PC-9 (cell line): ENCODE data around the gene FBXO48. TPM values are rescaled to one million over a fixed set of nuclear protein-coding genes. Genes with fewer than 3 reads are reported as not detected.
A peak's percentile ranks its signal among the peaks of the same experiment; 100 is the strongest.

Source experiments
- BruUV-seq: library from RNA; stranded (reverse); fragments of 400-500 nt; replicated peaks from 2 replicates; lab custom pipeline; 2021; lab: Mats Ljungman, UMichigan
- CTCF ChIA-PET: fragments of 300-600 bp; sonication (Branson Sonifier 250); formaldehyde crosslinking; loops from one replicate; lab custom pipeline; 2022; ENCODE audit warnings: antibody characterized with exemption; lab: Charles Lee
- POLR2A ChIA-PET: fragments of 300-600 bp; sonication (Branson Sonifier 250); formaldehyde crosslinking; loops from one replicate; lab custom pipeline; 2022; ENCODE audit warnings: antibody characterized with exemption; ENCODE audit not compliant: unreplicated experiment; lab: Charles Lee
- DNase-seq, 2 experiments: peaks; one replicate each; pipeline versions ENCODE4 v3.0.0 to v3.0.0-alpha.2; 2015 to 2022; ENCODE audit warnings: mixed read lengths in 1 of 2
- H2AFZ ChIP-seq: fragments of 200-600 bp; sonication (generic); 2 replicates; pipeline ENCODE4 v1.8.1; 2017; ENCODE audit warnings: antibody characterized with exemption
- H3F3A ChIP-seq: fragments of 200-600 bp; sonication (generic); 2 replicates; pipeline ENCODE4 v1.8.1; 2017; ENCODE audit warnings: antibody characterized with exemption, mild to moderate bottlenecking, low read depth; ENCODE audit not compliant: insufficient read depth
- H3K27ac ChIP-seq: fragments of 200-600 bp; sonication (generic); 2 replicates; pipeline ENCODE4 v1.6.1; 2016; ENCODE audit warnings: mixed run types
- H3K27me3 ChIP-seq: fragments of 200-600 bp; sonication (generic); 2 replicates; pipeline ENCODE4 v1.6.1; 2016; ENCODE audit warnings: low read depth, mixed run types; ENCODE audit not compliant: insufficient read depth
- H3K36me3 ChIP-seq: fragments of 200-600 bp; sonication (generic); 2 replicates; pipeline ENCODE4 v1.6.1; 2016; ENCODE audit warnings: low read depth, mixed run types
- H3K4me1 ChIP-seq: fragments of 200-600 bp; sonication (generic); replicated peaks from 2 replicates; pipeline ENCODE4 v1.6.1; 2016; ENCODE audit warnings: mixed run types; ENCODE audit not compliant: insufficient read depth
- H3K4me2 ChIP-seq: fragments of 200-600 bp; sonication (generic); 2 replicates; pipeline ENCODE4 v1.6.1; 2017; ENCODE audit warnings: mixed run types
- H3K4me3 ChIP-seq: fragments of 200-600 bp; sonication (generic); 2 replicates; pipeline ENCODE4 v1.6.1; 2016; ENCODE audit warnings: mixed run types
- H3K79me2 ChIP-seq: fragments of 200-600 bp; sonication (generic); 2 replicates; pipeline ENCODE4 v1.6.1; 2017; ENCODE audit warnings: low read depth, mixed run types
- H3K9me2 ChIP-seq: fragments of 200-600 bp; sonication (generic); 2 replicates; pipeline ENCODE4 v1.8.1; 2017; ENCODE audit warnings: mild to moderate bottlenecking; ENCODE audit not compliant: insufficient read depth
- H3K9me3 ChIP-seq: fragments of 200-600 bp; sonication (generic); 2 replicates; pipeline ENCODE4 v1.8.1; 2016; ENCODE audit warnings: low read depth; ENCODE audit not compliant: insufficient read depth
- H4K20me1 ChIP-seq: fragments of 200-600 bp; sonication (generic); 2 replicates; pipeline ENCODE4 v1.8.1; 2017; ENCODE audit not compliant: insufficient read depth
- CTCF ChIP-seq: fragments of 200-600 bp; sonication (generic); conservative IDR thresholded peaks from 2 replicates; pipeline ENCODE4 v1.6.1; 2017; ENCODE audit warnings: mixed run types, antibody characterized with exemption, mild to moderate bottlenecking, moderate library complexity
- EZH2 ChIP-seq: fragments of 200-600 bp; sonication (generic); IDR thresholded peaks from 2 replicates; pipeline ENCODE4 v1.8.0; 2017; ENCODE audit warnings: antibody characterized with exemption, low read depth
- intact Hi-C: fragments of 100-400 bp; cut with micrococcal nuclease; formaldehyde crosslinking; loops from one replicate; pipeline ENCODE4 v1.10.0; 2022; ENCODE audit not compliant: unreplicated experiment
- total RNA-seq: library from RNA; stranded (reverse); gene quantifications from 2 replicates; pipeline ENCODE4 v1.2.3, GENCODE V29; 2021

FBXO48 gene
- total RNA-seq, 1 experiment from 2014 or later: 1.6 TPM

GRCh38 chr2:68471385-68471784 is 4.3 kb upstream of the FBXO48 start:
- no peaks in the 10 kb centered on the region for H3K36me3 ChIP-seq
- no peak overlapping the region for H2AFZ ChIP-seq
- no peaks in the 10 kb centered on the region for H4K20me1 ChIP-seq
- TF ChIP-seq CTCF (no peak), EZH2 (no peak)
- H3K27ac ChIP-seq: no peak overlapping the region
- POLR2A ChIA-PET: no interaction called here
- H3K79me2 ChIP-seq: no peaks in the 10 kb centered on the region
- peaks cover 21% of the 10 kb centered on the region for H3K4me1 ChIP-seq
- DNase-seq: no peak
- no peaks in the 10 kb centered on the region for H3K9me2 ChIP-seq
- BruUV-seq: no TSS peak
- intact Hi-C loops: no loop called here
- H3K4me3 ChIP-seq: no peak overlapping the region
- H3K4me2 ChIP-seq: no peak overlapping the region
- H3K27me3 ChIP-seq: no peaks in the 10 kb centered on the region
- H3F3A ChIP-seq: no peaks in the 10 kb centered on the region
- no peaks in the 10 kb centered on the region; the same call in 1 of the 2 replicates for H3K9me3 ChIP-seq
- CTCF ChIA-PET: no interaction called here

DNA sequence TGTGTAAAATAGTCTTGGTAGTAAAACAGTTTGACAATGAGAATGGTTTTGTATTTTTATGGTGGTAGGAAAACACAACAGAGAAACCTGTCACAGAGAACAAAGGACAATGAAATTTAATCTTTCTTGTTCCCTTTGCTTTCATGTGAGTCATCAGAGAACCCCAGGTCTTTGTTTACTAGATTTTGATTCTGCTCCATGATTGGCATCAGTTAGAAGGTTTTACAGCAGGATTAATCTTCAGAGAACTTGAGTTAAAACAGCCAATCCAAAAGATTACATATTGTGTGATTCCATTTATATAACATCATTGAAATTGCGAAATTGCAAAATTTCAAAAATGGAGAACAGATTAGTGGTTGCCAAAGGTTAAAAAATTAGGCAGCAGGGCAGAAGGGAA is 2.8 kb upstream of the FBXO48 start:
- Histone ChIP-seq H3F3A (no peaks in the 10 kb centered on the region), H3K4me3 (no peak overlapping the region), H2AFZ (no peak overlapping the region), H3K9me2 (no peaks in the 10 kb centered on the region), H4K20me1 (no peaks in the 10 kb centered on the region), H3K4me2 (no peak overlapping the region), H3K27me3 (no peaks in the 10 kb centered on the region), H3K4me1 (peaks cover 22% of the 10 kb centered on the region), H3K79me2 (no peaks in the 10 kb centered on the region), H3K36me3 (no peaks in the 10 kb centered on the region), H3K27ac (no peak overlapping the region), H3K9me3 (no peaks in the 10 kb centered on the region; the same call in 1 of the 2 replicates)
- DNase-seq: peak in 1 of 2 experiments; percentile 39
- no peak for TF ChIP-seq EZH2
- TF ChIP-seq CTCF: no peak
- CTCF ChIA-PET: no interaction called here
- POLR2A ChIA-PET: no interaction called here
- intact Hi-C loops: loop anchor here (5.0 to 10.0 kb wide), 3 partner anchors 437 to 835 kb away; partner anchors contain the start of gene ANTXR1
- BruUV-seq: no TSS peak

DNA sequence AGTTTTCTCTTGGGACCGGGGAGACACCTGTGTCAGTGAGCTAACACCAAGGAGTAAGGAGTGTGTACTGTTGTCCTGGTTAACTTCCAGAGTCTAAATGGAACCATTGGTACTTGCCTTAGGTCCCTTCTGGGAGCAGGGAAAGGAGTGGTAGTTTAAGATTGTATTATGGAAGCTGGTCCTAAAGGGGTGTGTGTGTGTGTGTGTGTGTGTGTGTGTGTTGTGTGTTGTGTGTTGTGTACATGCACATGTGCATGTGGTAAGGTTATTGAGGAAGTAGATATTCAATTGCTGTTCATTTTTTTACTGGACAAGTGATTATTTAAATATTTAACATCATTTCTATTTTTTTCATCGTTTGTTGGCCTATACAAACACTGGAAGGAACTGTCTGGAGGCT is 1.7 kb upstream of the FBXO48 start:
- TF ChIP-seq CTCF (no peak), EZH2 (no peak)
- Histone ChIP-seq H2AFZ (no peak overlapping the region), H4K20me1 (no peaks in the 10 kb centered on the region), H3K9me3 (no peaks in the 10 kb centered on the region; the same call in 1 of the 2 replicates), H3K79me2 (no peaks in the 10 kb centered on the region), H3K4me2 (peak overlapping the region; percentile 98), H3F3A (no peaks in the 10 kb centered on the region), H3K4me3 (peak overlapping the region; percentile 76; the same call in 1 of the 2 replicates), H3K27me3 (no peaks in the 10 kb centered on the region), H3K27ac (no peak overlapping the region), H3K4me1 (peaks cover 17% of the 10 kb centered on the region), H3K9me2 (no peaks in the 10 kb centered on the region), H3K36me3 (no peaks in the 10 kb centered on the region)
- POLR2A ChIA-PET: no interaction called here
- CTCF ChIA-PET: interaction anchor here (0.6 kb wide), 1 partner anchor 57 kb away, joined by 3 read pairs; no protein-coding TSS in a partner anchor
- intact Hi-C loops: loop anchor here (5.0 to 10.0 kb wide), 3 partner anchors 438 to 836 kb away; partner anchors contain the start of gene ANTXR1
- no TSS peak for BruUV-seq
- no peak for DNase-seq
